Right ventricle myocardium inferior (tissue), 1 donor: ENCODE results near the gene TMEM132C. TPM values are rescaled to one million over a fixed set of nuclear protein-coding genes. Genes with fewer than 3 reads are reported as not detected.
"Not testable (repeated sequence)": the region's sequence is repeated elsewhere in the genome, so short reads cannot be mapped to it uniquely, and the experiment has no call there.

Experiments
- ATAC-seq: fragments of 200-7000 bp; cut with Tn5 transposase; one replicate; pipeline ENCODE4 v1.9.1; 2020; ENCODE audit warnings: mild to moderate bottlenecking, moderate library complexity
- DNase-seq: peaks from one replicate; pipeline ENCODE4 v3.0.0; 2021; ENCODE audit errors: missing footprints
- intact Hi-C: fragments of 100-400 bp; cut with DNase I; formaldehyde crosslinking; loops from one replicate; pipeline ENCODE4 v1.11.0; 2022
- long read RNA-seq: library from polyadenylated mRNA; unstranded; transcript quantifications from one replicate; pipeline ENCODE4 v2.0.0, GENCODE V29; 2021
- total RNA-seq: library from RNA; stranded (reverse); fragmentation: NEBNext Ultra II Directional; extraction: Animal tissue kit (Norgen Biotek cat#: 25700); gene quantifications from one replicate; pipeline ENCODE4 v1.2.1, GENCODE V29; 2021
- donor health status: DM: no; HTN: yes; CAD: no; lungs with severe emphysema.

The TMEM132C gene
- 2.6 TPM for total RNA-seq
- long read RNA-seq, full-length matches to known transcripts: 1 of 1 reads
- long read RNA-seq, partial matches to known transcripts: 0 of 1 reads
- long read RNA-seq, other reads (novel, unspliced or antisense): 0 of 1 reads

- intact Hi-C loops: loop anchor here (10.0 kb wide), 1 partner anchor 1648 kb away; no protein-coding TSS in a partner anchor
- DNase-seq (peak; percentile 72), ATAC-seq (no peak)
Observed at GRCh38 chr12:128267131-128267622, at the start of gene TMEM132C. Gene TMEM132C (plus strand): TSS chr12:128267170. CDS start chr12:128267403, 233 bp downstream.

GRCh38 chr12:128224226-128224625, 42.7 kb upstream of the TMEM132C start:
- ATAC-seq (no peak), DNase-seq (no peak)
- intact Hi-C loops: no loop called here

- intact Hi-C loops: no loop called here
- ATAC-seq (no peak), DNase-seq (no peak)
Observed at GRCh38 chr12:128228581-128228980, 38.4 kb upstream of the TMEM132C start.

GRCh38 chr12:128235635-128236417, 31.1 kb upstream of the TMEM132C start:
- ATAC-seq: no peak
- intact Hi-C loops: no loop called here
- no peak for DNase-seq

- intact Hi-C loops: no loop called here
- DNase-seq: no peak
- no peak for ATAC-seq
Observed at GRCh38 chr12:128236525-128236924, 30.4 kb upstream of the TMEM132C start.

GRCh38 chr12:128240745-128241144, 26.2 kb upstream of the TMEM132C start:
- DNase-seq: no peak
- intact Hi-C loops: no loop called here
- ATAC-seq: no peak

- intact Hi-C loops: no loop called here
- no peak for ATAC-seq
- no peak for DNase-seq
Observed at GRCh38 chr12:128245121-128245520, 21.8 kb upstream of the TMEM132C start.

- DNase-seq: no peak
Observed at GRCh38 chr12:128245905-128246304, 21.1 kb upstream of the TMEM132C start.

GRCh38 chr12:128250096-128250495, 16.9 kb upstream of the TMEM132C start:
- DNase-seq: no peak
- ATAC-seq: no peak
- intact Hi-C loops: no loop called here

More at GRCh38 chr12:128245905-128246304, 21.1 kb upstream of the TMEM132C start:
- no peak for ATAC-seq
- intact Hi-C loops: no loop called here

GRCh38 chr12:128253829-128254228, 13.1 kb upstream of the TMEM132C start:
- ATAC-seq, intact Hi-C loops, DNase-seq: not testable (repeated sequence)

- DNase-seq (no peak), ATAC-seq (no peak)
- intact Hi-C loops: no loop called here
Observed at GRCh38 chr12:128258866-128259555, 8.0 kb upstream of the TMEM132C start.

GRCh38 chr12:128259556-128260070, 7.4 kb upstream of the TMEM132C start:
- no peak for ATAC-seq
- intact Hi-C loops: loop anchor here (10.0 kb wide), 1 partner anchor 1655 kb away; no protein-coding TSS in a partner anchor
- DNase-seq: no peak

- intact Hi-C loops: loop anchor here (10.0 kb wide), 1 partner anchor 1653 kb away; no protein-coding TSS in a partner anchor
- ATAC-seq: no peak
- no peak for DNase-seq
Observed at GRCh38 chr12:128261757-128262156, 5.2 kb upstream of the TMEM132C start.

GRCh38 chr12:128265566-128265965, 1.4 kb upstream of the TMEM132C start:
- ATAC-seq: peak; percentile 48
- intact Hi-C loops: loop anchor here (10.0 kb wide), 1 partner anchor 1649 kb away; no protein-coding TSS in a partner anchor
- no peak for DNase-seq

GRCh38 chr12:128266086-128266485, 884 bp upstream of the TMEM132C start:
- intact Hi-C loops: loop anchor here (10.0 kb wide), 1 partner anchor 1649 kb away; no protein-coding TSS in a partner anchor
- DNase-seq: no peak
- no peak for ATAC-seq

GRCh38 chr12:128266541-128267130, 334 bp upstream of the TMEM132C start:
- intact Hi-C loops: loop anchor here (10.0 kb wide), 1 partner anchor 1648 kb away; no protein-coding TSS in a partner anchor
- ATAC-seq (no peak), DNase-seq (no peak)

- no peak for ATAC-seq
- intact Hi-C loops: loop anchor here (10.0 kb wide), 1 partner anchor 1647 kb away; no protein-coding TSS in a partner anchor
- no peak for DNase-seq
Observed at GRCh38 chr12:128267651-128268378, 845 bp downstream of the TMEM132C start.
